Measurements from ENCODE around the gene PNN.

Gene PNN

DNA sequence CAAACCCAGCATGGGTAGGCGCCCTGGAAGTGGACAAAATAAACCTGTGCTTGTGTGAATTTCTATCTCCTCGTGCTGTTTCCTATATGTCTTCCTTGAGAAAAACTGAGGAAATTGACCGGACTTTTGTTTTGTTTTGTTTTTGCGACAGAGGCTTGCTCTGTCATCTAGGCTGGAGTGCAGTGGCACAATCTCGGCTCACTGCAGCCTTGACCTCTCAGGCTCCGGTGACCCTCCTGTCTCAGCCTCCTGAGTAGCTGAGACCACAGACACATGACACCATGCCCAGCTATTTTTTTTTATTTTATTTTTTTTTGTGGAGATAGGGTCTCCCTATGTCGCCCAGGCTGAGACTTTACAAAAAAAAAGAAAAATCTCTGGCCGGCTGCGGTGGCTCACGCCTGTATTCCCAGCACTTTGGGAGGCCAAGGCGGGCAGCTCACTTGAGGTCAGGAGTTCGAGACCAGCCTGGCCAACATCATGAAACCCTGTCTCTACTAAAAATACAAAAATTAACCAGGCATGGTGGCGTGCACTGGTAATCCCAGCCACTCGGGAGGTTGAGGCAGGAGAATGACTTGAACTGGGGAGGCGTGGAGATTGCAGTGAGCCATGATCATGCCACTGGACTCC, 36.2 kb downstream of the PNN start:
- no peak for DNase-seq (ENCODE audit: extremely low read depth, insufficient read length)
- H3K27me3 ChIP-seq (replicated peaks; ENCODE audit: control insufficient read depth, insufficient read depth, low read length) = no peaks in the 10 kb centered on the region

DNA sequence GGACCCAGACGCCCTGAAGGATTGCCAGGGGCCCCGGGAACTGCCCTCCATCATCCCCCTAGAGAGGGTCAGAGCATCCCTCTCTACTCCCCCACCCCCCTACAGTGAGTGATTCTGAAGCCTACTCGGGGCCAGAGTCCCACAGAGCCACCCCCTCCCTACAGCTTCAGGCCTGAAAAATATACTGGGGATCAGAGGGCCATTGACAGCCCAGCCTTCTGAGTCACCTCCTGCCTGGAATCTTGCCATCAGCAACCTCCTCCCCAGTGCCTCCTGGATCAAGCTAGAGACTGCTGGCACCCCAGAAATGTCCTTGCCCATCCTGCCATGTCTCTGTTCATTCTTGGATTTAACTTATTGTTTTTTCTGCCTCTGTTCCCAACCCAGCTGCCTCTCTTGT, 37.0 kb downstream of the PNN start:
- DNase-seq (ENCODE audit: extremely low read depth, insufficient read length) = no peak
- H3K4me3 ChIP-seq (replicated peaks; ENCODE audit: low read depth, low read length) = no peak overlapping the region
- no peaks in the 10 kb centered on the region for H3K36me3 ChIP-seq (ENCODE audit: control insufficient read depth, insufficient read depth, low read length)
- TF ChIP-seq, protein P1, sequence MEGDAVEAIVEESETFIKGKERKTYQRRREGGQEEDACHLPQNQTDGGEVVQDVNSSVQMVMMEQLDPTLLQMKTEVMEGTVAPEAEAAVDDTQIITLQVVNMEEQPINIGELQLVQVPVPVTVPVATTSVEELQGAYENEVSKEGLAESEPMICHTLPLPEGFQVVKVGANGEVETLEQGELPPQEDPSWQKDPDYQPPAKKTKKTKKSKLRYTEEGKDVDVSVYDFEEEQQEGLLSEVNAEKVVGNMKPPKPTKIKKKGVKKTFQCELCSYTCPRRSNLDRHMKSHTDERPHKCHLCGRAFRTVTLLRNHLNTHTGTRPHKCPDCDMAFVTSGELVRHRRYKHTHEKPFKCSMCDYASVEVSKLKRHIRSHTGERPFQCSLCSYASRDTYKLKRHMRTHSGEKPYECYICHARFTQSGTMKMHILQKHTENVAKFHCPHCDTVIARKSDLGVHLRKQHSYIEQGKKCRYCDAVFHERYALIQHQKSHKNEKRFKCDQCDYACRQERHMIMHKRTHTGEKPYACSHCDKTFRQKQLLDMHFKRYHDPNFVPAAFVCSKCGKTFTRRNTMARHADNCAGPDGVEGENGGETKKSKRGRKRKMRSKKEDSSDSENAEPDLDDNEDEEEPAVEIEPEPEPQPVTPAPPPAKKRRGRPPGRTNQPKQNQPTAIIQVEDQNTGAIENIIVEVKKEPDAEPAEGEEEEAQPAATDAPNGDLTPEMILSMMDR (IDR thresholded peaks at IDR 0.05; ENCODE audit: insufficient read depth, low read length, poor library complexity, severe bottlenecking) = no peak
- H3K27me3 ChIP-seq (replicated peaks; ENCODE audit: control insufficient read depth, insufficient read depth, low read length) = no peaks in the 10 kb centered on the region

More for the DNA sequence above, 36.2 kb downstream of the PNN start:
- H3K4me3 ChIP-seq (replicated peaks; ENCODE audit: low read depth, low read length) = no peak overlapping the region
- no peaks in the 10 kb centered on the region for H3K36me3 ChIP-seq (ENCODE audit: control insufficient read depth, insufficient read depth, low read length)
- TF ChIP-seq, protein P1 (IDR thresholded peaks at IDR 0.05; ENCODE audit: insufficient read depth, low read length, poor library complexity, severe bottlenecking) = no peak

DNA sequence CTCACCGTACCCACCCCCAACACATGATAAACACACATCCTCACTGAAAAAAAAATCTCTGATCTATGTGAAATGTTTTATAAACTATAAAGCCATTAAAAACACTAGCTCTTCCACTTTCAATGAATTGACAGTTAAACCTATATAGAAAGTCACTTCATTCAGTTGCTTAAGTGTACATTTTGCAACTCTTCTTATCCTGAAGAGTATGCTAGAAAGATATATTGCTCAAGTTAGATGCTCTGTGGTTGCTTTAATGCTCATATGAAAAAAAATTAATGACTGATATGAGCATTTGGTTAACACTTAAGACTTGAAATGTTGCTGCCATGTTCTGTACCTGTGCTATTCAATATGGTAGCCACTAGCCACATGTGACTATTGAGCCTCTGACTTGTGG, 37.6 kb downstream of the PNN start:
- no peak for DNase-seq (ENCODE audit: extremely low read depth, insufficient read length)
- H3K4me3 ChIP-seq (replicated peaks; ENCODE audit: low read depth, low read length) = no peak overlapping the region
- H3K36me3 ChIP-seq (ENCODE audit: control insufficient read depth, insufficient read depth, low read length) = no peaks in the 10 kb centered on the region
- TF ChIP-seq, protein P1 (IDR thresholded peaks at IDR 0.05; ENCODE audit: insufficient read depth, low read length, poor library complexity, severe bottlenecking) = no peak
- no peaks in the 10 kb centered on the region for H3K27me3 ChIP-seq (replicated peaks; ENCODE audit: control insufficient read depth, insufficient read depth, low read length)

DNA sequence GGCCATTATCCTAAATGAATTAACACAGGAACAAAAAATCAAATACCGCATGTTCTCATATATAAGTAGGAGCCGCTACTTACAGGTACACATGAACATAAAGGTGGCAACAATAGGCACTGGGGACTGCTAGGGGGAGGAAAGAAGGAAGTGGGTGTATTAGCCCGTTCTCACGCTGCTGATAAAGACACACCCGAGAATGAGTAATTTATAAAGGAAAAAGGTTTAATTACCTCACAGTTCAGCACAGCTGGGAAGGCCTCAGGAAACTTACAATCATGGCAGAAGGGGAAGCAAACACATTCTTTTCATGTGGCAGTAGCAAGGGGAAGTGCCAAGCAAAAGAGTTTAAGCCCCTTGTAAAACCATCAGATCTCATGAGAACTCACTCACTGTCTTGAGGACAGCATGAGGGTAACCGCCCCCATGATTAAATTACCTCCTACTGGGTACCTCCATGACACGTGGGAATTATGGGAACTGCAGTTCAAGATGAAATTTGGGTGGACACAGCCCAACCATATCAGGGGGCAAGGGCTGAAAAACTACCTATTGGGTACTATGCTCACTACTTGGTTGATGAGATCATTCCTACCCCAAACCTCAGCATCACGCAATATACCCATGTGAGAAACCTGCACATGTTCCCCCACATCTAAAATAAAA, 42.3 kb downstream of the PNN start:
- Histone ChIP-seq H3K36me3 (ENCODE audit: control insufficient read depth, insufficient read depth, low read length) (no peaks in the 10 kb centered on the region), H3K27me3 (replicated peaks; ENCODE audit: control insufficient read depth, insufficient read depth, low read length) (no peaks in the 10 kb centered on the region), H3K4me3 (replicated peaks; ENCODE audit: low read depth, low read length) (no peak overlapping the region)
- TF ChIP-seq, protein P1 (IDR thresholded peaks at IDR 0.05; ENCODE audit: insufficient read depth, low read length, poor library complexity, severe bottlenecking) = no peak
- no peak for DNase-seq (ENCODE audit: extremely low read depth, insufficient read length)

DNA sequence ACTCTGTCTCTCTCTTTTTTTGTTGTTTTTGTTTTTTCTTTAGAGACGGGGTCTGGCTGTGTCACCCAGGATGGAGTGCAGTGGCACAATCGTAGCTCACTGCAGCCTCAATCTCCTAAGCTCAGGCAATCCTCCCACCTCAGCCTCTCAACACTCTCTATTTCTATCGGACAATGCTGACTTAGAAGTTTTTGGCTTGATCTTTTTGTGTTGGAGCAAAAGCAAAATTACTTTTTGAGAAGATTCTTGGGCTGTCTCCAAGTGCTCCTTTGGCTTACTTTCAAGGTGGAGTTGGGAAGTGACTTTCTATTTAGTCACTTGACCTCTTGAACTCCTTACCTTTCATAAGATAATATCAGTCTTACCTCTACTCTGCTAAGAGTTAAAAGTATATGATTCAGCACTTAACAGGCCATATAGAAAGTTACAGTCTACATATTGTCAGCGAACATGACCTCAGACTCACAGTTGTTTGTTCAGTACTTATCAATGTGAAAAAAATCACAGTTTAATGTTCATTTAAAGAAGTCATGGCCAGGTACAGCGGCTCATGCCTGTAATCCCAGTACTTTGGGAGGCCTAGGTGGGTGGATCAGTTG, 43.2 kb downstream of the PNN start:
- TF ChIP-seq, protein P1 (IDR thresholded peaks at IDR 0.05; ENCODE audit: insufficient read depth, low read length, poor library complexity, severe bottlenecking) = no peak
- no peak overlapping the region for H3K4me3 ChIP-seq (replicated peaks; ENCODE audit: low read depth, low read length)
- no peaks in the 10 kb centered on the region for H3K36me3 ChIP-seq (ENCODE audit: control insufficient read depth, insufficient read depth, low read length)
- no peak for DNase-seq (ENCODE audit: extremely low read depth, insufficient read length)
- H3K27me3 ChIP-seq (replicated peaks; ENCODE audit: control insufficient read depth, insufficient read depth, low read length) = no peaks in the 10 kb centered on the region

Data from GM06990 (cell line).